Right hindlimb (tissue), 1 donor: Measurements from ENCODE around the gene S100P.

ENCODE experiments used
- DNase-seq: peaks from one replicate; pipeline ENCODE4 v3.0.0-alpha.2; 2018

S100P gene

GRCh38 chr4:6727081-6727942 lies 33.6 kb downstream of the S100P start:
- DNase-seq, result peak; percentile 68

- no peak for DNase-seq
Observed at GRCh38 chr4:6727943-6728250, 34.2 kb downstream of the S100P start.

GRCh38 chr4:6728320-6729029 lies 34.8 kb downstream of the S100P start:
- no peak for DNase-seq

GRCh38 chr4:6730603-6731317 lies 37.1 kb downstream of the S100P start:
- no peak for DNase-seq

GRCh38 chr4:6731318-6731675 lies 37.6 kb downstream of the S100P start:
- DNase-seq, result no peak

GRCh38 chr4:6731780-6732179 lies 38.1 kb downstream of the S100P start:
- DNase-seq, result no peak

GRCh38 chr4:6732441-6733357 lies 39.0 kb downstream of the S100P start:
- DNase-seq, result no peak

GRCh38 chr4:6733358-6734164 lies 39.9 kb downstream of the S100P start:
- DNase-seq, result no peak

- no peak for DNase-seq
Observed at GRCh38 chr4:6734165-6734786, 40.6 kb downstream of the S100P start.

GRCh38 chr4:6739920-6740319 lies 46.2 kb downstream of the S100P start:
- no peak for DNase-seq

GRCh38 chr4:6740347-6740746 lies 46.7 kb downstream of the S100P start:
- no peak for DNase-seq

- no peak for DNase-seq
Observed at GRCh38 chr4:6742507-6742906, 48.8 kb downstream of the S100P start.

- DNase-seq, result no peak
Observed at GRCh38 chr4:6742989-6743388, 49.3 kb downstream of the S100P start.
